Right renal pelvis (tissue), 4 donors: ENCODE measurements around the gene GAB2. TPM values are rescaled to one million over a fixed set of nuclear protein-coding genes. Genes with fewer than 3 reads are reported as not detected.

Source experiments
- DNase-seq, 4 donors: peaks; one replicate each; pipeline ENCODE4 v3.0.0-alpha.2; 2013; ENCODE audit warnings: low read depth in 4 of 4, low spot score in 3 of 4, missing footprints in 1 of 4
- polyA plus RNA-seq, 4 donors: library from polyadenylated mRNA; unstranded; fragments of 120-200 nt; gene quantifications; one replicate each; pipeline ENCODE4 v1.2.1, GENCODE V29; 2013; ENCODE audit not compliant: insufficient read length in 4 of 4

GAB2 gene
- polyA plus RNA-seq, 4 donors: 17.4 to 20.1 (median 18.0) TPM

- no peak for DNase-seq
Observed at GRCh38 chr11:78213526-78214330, 203.9 kb downstream of the GAB2 start.

DNA sequence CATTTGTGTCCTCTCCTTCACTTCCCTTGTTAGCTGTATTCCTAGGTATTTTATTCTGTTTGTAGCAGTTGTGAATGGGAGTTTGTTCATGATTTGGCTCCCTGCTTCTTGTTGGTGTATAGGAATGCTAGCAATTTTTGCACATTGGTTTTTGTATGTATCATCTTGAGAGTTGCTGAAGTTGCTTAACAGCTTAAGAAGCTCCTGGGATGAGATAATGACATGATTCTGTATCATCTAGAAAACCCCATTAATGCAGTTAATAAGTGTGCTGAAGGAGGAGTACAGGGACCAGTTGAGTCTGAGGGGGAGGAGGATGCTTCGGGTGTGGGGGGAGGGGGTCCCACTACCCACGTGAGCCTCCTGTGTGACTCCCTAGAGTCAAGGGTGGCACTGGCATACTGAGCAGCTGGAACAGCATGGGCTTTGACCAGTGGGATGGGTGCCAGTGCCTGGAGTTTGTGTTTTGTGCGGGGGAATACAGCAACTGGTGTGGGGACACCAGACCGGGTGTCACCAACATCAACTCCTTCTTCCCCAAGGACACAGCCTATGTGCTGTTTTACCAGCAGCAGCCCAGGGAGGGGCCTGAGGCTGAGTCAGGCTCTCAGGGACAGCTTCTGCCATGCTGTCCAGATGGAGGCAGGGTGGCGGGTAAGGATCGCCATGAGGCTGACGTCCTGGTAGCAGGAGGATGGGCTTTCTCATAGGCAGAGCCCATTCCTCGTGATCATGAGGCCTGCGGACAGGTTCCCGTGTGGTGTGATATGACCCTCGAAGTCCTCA lies 204.8 kb downstream of the GAB2 start:
- DNase-seq: no peak

- no peak for DNase-seq
Observed at GRCh38 chr11:78211565-78211964, 206.1 kb downstream of the GAB2 start.

- no peak for DNase-seq
Observed at GRCh38 chr11:78210000-78210608, 207.5 kb downstream of the GAB2 start.

DNA sequence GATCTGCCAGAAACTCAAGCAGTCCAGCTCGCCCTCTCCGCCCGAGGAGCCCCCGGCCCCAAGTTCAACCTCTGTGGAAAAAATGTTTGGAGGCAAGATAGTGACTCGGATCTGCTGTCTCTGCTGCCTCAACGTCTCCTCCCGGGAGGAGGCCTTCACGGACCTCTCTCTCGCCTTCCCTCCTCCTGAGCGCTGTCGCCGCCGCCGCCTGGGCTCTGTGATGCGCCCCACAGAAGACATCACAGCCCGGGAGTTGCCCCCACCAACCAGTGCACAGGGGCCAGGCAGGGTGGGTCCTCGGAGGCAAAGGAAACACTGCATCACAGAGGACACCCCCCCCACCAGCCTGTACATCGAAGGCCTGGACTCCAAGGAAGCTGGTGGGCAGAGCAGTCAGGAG lies 208.1 kb downstream of the GAB2 start:
- DNase-seq: no peak

- DNase-seq: no peak
Observed at GRCh38 chr11:78208257-78209165, 209.1 kb downstream of the GAB2 start.

DNA sequence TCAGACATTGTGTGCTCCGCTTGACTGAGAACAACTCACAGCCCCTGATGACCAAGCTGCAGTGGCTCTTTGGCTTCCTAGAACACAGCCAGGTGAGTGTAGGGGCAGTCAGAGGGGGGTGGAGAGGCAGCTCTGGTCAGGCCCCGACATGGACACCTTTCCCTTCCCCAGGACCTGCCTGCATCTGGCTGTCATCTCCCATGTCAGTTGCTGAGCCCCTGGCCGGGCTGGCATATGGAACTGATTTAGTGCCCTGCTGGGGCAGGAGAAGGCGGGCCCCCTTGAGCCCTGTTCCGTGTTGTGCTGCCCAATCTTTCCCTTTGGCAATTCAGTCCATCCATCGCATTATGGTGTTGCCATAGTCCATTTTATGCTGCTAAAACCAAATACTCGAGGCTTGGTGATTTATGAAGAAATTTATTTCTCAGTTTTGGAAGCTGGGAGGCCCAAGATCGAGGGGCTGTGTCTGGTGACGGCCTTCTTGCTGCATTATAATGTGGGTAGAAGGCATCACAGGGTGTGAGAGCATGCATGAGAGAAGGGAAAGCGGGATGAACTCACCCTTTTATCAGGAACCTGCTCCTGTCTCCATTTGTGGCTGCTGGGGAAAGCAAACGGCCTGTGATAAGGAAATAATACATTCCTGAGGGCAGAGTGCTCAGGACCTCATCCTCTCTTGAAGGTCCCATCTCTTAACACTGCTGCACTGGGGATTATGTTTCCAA lies 209.9 kb downstream of the GAB2 start:
- DNase-seq: no peak

DNA sequence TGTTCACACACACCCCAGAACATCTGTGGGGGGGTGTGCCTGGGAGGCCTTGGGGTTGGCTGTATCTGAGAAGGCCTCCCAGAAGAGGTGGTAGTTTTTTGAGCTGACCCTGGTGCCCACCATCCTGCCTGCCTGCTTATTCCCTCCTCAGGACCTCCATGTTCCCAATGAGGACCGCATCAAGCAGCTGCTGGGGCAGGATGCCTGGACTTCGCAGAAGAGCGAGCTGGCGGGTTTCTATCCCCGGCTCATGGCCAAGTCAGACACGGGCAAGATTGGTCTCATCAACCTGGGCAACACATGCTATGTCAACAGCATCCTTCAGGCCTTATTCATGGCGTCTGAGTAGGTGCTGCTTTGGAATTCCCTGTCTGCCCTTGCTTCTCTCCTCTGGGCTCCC lies 211.9 kb downstream of the GAB2 start:
- no peak for DNase-seq

DNA sequence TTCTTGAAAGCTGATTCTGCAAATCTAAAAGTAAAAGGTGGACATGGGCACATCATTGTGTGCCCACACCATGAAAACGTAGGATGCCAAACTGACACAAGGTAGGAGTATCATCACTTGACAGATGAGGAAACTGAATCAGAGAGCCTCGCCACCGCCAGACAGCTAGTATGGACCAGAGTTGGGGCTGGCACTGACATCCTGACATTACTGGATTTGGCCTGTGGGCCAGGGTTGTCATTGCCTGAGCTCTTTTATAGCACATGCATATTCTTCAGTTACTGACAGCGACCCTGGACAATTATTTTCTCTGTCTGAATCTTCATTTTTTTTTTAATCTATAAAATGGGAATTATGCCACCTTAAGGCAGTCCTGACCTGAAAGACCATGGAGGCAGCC lies 212.4 kb downstream of the GAB2 start:
- no peak for DNase-seq

DNA sequence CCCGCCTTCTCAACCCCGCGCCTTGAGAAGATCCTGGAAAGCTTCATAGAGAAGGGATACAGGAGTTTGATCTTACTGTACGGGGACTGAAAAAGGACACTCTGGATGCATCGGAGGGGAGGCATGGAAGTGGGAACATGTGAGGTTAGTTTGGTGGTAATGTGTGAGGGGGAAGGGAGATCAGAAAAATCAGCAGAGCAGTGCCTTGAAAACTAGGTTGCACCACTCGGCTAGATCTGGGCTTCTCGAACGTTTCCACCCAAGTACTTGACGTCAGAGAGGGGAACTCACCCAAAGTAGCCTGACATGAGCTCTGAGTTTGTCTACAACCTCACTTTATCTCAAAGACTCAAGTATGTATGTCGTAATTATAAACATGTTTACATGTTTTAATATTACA lies 214.4 kb downstream of the GAB2 start:
- no peak for DNase-seq

DNA sequence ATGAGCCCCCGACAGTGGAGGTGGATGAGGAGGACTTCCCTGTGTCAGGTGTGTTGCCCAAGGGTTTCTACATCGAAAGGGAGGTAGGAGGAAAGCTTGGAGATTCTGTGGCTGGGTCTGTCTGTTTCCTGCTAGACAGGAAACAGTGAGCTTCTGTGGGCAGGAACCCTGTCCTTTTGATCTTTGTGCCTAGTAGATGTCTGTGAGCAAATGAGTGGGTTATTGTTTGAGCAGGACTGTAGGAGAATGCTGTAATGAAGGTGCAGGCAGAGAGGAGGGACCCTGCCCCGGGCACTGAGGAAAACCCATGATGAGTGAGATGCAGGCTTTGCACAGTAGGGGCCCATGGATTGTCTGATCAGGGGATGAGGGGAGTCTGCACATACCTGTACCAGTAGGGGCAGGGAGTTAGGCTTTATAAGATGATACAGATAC lies 214.9 kb downstream of the GAB2 start:
- DNase-seq: no peak

- DNase-seq: no peak
Observed at GRCh38 chr11:78201096-78201818, 216.4 kb downstream of the GAB2 start.

- no peak for DNase-seq
Observed at GRCh38 chr11:78200553-78200952, 217.1 kb downstream of the GAB2 start.

GRCh38 chr11:78200061-78200460 lies 217.6 kb downstream of the GAB2 start:
- no peak for DNase-seq

- DNase-seq: no peak
Observed at GRCh38 chr11:78199653-78200015, 218.0 kb downstream of the GAB2 start.

DNA sequence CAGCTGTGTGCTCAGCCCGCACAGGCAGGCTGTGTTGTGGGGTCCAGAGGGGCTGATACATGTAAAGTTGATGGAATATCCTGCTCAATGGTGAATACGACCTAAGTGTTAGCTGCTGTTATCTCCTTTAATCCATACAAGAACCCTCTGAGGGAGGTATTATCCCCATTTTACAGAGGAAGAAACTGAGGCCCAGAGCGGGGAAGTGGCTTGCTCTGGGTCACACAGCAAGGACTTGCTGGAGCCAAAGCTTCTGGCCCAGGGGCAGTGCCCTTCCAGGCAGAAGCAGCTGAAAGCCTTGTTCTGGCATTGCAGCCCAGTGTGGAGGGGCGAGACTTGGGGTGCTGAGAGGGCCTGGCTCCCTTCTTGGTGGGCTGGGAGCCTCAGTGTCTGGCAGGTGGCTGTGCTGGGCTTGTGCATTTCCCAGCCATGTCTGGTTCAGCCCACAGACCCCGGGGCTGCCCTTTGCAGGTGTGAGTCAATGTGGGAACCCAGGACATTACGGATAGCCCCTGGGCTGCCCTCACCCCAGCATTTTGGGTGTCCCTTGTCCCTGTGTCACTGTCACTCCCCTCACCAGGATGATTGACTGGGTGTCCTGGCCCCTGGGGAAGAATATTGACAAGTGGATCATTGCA lies 218.5 kb downstream of the GAB2 start:
- no peak for DNase-seq

DNA sequence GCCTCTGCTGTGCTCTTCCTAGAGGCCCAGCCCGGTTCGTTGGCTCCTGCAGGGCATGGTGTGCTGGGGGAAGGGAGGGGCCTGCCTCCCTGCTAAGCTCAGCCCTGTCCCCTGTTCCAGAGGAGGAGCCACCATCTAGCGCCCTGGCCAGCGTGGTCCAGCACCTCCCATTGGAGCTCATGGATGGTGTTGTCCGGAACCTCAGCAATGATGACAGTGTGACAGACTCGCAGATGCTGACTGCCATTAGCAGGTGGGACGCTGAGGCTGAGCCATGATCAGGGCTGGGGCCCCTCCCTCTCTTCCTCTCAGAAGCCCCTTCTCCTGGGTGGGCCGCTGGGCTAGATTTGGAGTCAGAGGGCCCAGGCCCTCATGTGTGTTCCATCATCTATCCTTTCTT lies 219.8 kb downstream of the GAB2 start:
- DNase-seq: no peak

- DNase-seq: no peak
Observed at GRCh38 chr11:78196661-78197091, 220.9 kb downstream of the GAB2 start.
